Duodenal mucosa (tissue), 2 donors: Measurements from ENCODE around the gene NREP.

Experiments
- H3K27ac ChIP-seq: one replicate; pipeline ENCODE4 v1.7.0; 2013; ENCODE audit warnings: low read depth, low read length
- H3K27me3 ChIP-seq, 2 donors: one replicate each; pipeline ENCODE4 v1.7.0; 2013; ENCODE audit warnings: low read length in 2 of 2, control low read depth in 1 of 2; ENCODE audit not compliant: insufficient read depth in 2 of 2, control insufficient read depth in 1 of 2
- H3K36me3 ChIP-seq, 2 donors: one replicate each; pipeline ENCODE4 v1.7.0; 2013; ENCODE audit warnings: low read length in 2 of 2, control low read depth in 1 of 2; ENCODE audit not compliant: insufficient read depth in 2 of 2, control insufficient read depth in 1 of 2
- H3K4me1 ChIP-seq, 2 donors: one replicate each; pipeline ENCODE4 v1.7.0; 2013; ENCODE audit warnings: low read length in 2 of 2, control low read depth in 1 of 2; ENCODE audit not compliant: insufficient read depth in 2 of 2, control insufficient read depth in 1 of 2
- H3K4me3 ChIP-seq, 2 donors: one replicate each; pipeline ENCODE4 v1.7.0; 2013; ENCODE audit warnings: low read length in 2 of 2, low read depth in 1 of 2
- H3K9ac ChIP-seq, 2 donors: one replicate each; pipeline ENCODE4 v1.7.0; 2013; ENCODE audit warnings: low read length in 2 of 2, low read depth in 1 of 2
- H3K9me3 ChIP-seq, 2 donors: one replicate each; pipeline ENCODE4 v1.7.0; 2013; ENCODE audit warnings: low read length in 2 of 2, control low read depth in 1 of 2; ENCODE audit not compliant: control insufficient read depth in 1 of 2

The NREP gene, protein sequence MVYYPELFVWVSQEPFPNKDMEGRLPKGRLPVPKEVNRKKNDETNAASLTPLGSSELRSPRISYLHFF

GRCh38 chr5:111756581-111757354 is at the start of gene NREP:
Gene NREP (minus strand): TSS chr5:111757194. CDS start chr5:111755772, 1,422 bp downstream.
- Histone ChIP-seq H3K27me3 (no peaks in the 10 kb centered on the region), H3K9ac (peak within 1 kb of the TSS; percentile 63 to 79), H3K4me1 (peaks cover 0 to 12% of the 10 kb centered on the region in 2 donors), H3K36me3 (no peaks in the 10 kb centered on the region), H3K9me3 (no peaks in the 10 kb centered on the region), H3K27ac (peak within 1 kb of the TSS; percentile 78), H3K4me3 (peak within 1 kb of the TSS; percentile 78 to 84)

- H3K4me1 ChIP-seq = no peaks in the 10 kb centered on the region
- no peak overlapping the region for H3K27ac ChIP-seq
- H3K9me3 ChIP-seq = no peaks in the 10 kb centered on the region
- no peak overlapping the region for H3K9ac ChIP-seq
- H3K4me3 ChIP-seq = no peak overlapping the region
- H3K36me3 ChIP-seq = no peaks in the 10 kb centered on the region
- H3K27me3 ChIP-seq = no peaks in the 10 kb centered on the region
Observed at GRCh38 chr5:111806753-111807152, 49.8 kb upstream of the NREP start.

- H3K4me3 ChIP-seq = no peak overlapping the region
- H3K27ac ChIP-seq = no peak overlapping the region
- H3K36me3 ChIP-seq = no peaks in the 10 kb centered on the region
Observed at GRCh38 chr5:111806156-111806555, 49.2 kb upstream of the NREP start.

GRCh38 chr5:111805071-111805470 is 48.1 kb upstream of the NREP start:
- H3K36me3 ChIP-seq = no peaks in the 10 kb centered on the region
- no peaks in the 10 kb centered on the region for H3K4me1 ChIP-seq
- no peaks in the 10 kb centered on the region for H3K9me3 ChIP-seq
- no peak overlapping the region for H3K27ac ChIP-seq
- no peak overlapping the region for H3K4me3 ChIP-seq
- H3K9ac ChIP-seq = no peak overlapping the region
- H3K27me3 ChIP-seq = no peaks in the 10 kb centered on the region

More at GRCh38 chr5:111806156-111806555, 49.2 kb upstream of the NREP start:
- H3K9ac ChIP-seq = no peak overlapping the region
- no peaks in the 10 kb centered on the region for H3K9me3 ChIP-seq
- no peaks in the 10 kb centered on the region for H3K27me3 ChIP-seq
- no peaks in the 10 kb centered on the region for H3K4me1 ChIP-seq

GRCh38 chr5:111800351-111800750 is 43.4 kb upstream of the NREP start:
- Histone ChIP-seq H3K9ac (no peak overlapping the region), H3K36me3 (no peaks in the 10 kb centered on the region), H3K27me3 (no peaks in the 10 kb centered on the region), H3K4me1 (no peaks in the 10 kb centered on the region), H3K4me3 (no peak overlapping the region), H3K9me3 (no peaks in the 10 kb centered on the region), H3K27ac (no peak overlapping the region)

DNA sequence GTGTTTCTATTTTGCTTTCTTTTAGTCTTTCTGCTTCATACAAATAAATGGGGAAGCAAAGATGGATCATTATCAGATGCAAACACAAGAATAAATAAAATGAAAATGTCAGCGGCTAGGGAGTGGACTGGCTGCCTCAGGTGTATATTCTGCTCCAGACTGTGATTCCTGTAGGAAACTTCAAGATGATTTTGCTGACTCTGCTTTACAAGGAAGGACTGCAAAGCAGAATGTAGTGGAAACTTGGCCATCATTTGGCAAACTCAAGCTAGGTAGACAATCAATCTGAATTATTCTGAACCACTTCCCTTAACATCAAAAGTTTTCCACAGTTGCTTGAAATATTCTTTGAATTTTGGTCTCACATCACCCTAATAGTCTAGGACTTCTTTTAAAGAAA is 38.1 kb upstream of the NREP start:
- no peaks in the 10 kb centered on the region for H3K36me3 ChIP-seq
- H3K9me3 ChIP-seq = no peaks in the 10 kb centered on the region
- H3K9ac ChIP-seq = no peak overlapping the region
- no peaks in the 10 kb centered on the region for H3K4me1 ChIP-seq
- no peak overlapping the region for H3K27ac ChIP-seq
- H3K4me3 ChIP-seq = no peak overlapping the region
- no peaks in the 10 kb centered on the region for H3K27me3 ChIP-seq

GRCh38 chr5:111792471-111793058 is 35.6 kb upstream of the NREP start:
- no peaks in the 10 kb centered on the region for H3K4me1 ChIP-seq
- H3K27ac ChIP-seq = no peak overlapping the region
- no peaks in the 10 kb centered on the region for H3K9me3 ChIP-seq
- H3K36me3 ChIP-seq = no peaks in the 10 kb centered on the region
- H3K4me3 ChIP-seq = no peak overlapping the region
- no peak overlapping the region for H3K9ac ChIP-seq
- H3K27me3 ChIP-seq = no peaks in the 10 kb centered on the region

- H3K4me1 ChIP-seq = no peaks in the 10 kb centered on the region
- no peaks in the 10 kb centered on the region for H3K36me3 ChIP-seq
- H3K4me3 ChIP-seq = no peak overlapping the region
- no peaks in the 10 kb centered on the region for H3K27me3 ChIP-seq
- H3K27ac ChIP-seq = no peak overlapping the region
- H3K9me3 ChIP-seq = no peaks in the 10 kb centered on the region
- H3K9ac ChIP-seq = no peak overlapping the region
Observed at GRCh38 chr5:111790295-111790694, 33.3 kb upstream of the NREP start.

- H3K4me3 ChIP-seq = no peak overlapping the region
- no peak overlapping the region for H3K9ac ChIP-seq
- no peaks in the 10 kb centered on the region for H3K36me3 ChIP-seq
- no peak overlapping the region for H3K27ac ChIP-seq
- H3K27me3 ChIP-seq = no peaks in the 10 kb centered on the region
- H3K4me1 ChIP-seq = no peaks in the 10 kb centered on the region
- no peaks in the 10 kb centered on the region for H3K9me3 ChIP-seq
Observed at GRCh38 chr5:111787006-111787405, 30.0 kb upstream of the NREP start.

GRCh38 chr5:111784491-111785181 is 27.6 kb upstream of the NREP start:
- no peaks in the 10 kb centered on the region for H3K27me3 ChIP-seq
- no peak overlapping the region for H3K9ac ChIP-seq
- H3K4me3 ChIP-seq = no peak overlapping the region
- H3K27ac ChIP-seq = no peak overlapping the region
- no peaks in the 10 kb centered on the region for H3K4me1 ChIP-seq
- no peaks in the 10 kb centered on the region for H3K9me3 ChIP-seq
- no peaks in the 10 kb centered on the region for H3K36me3 ChIP-seq
